KBM-7 (cell line): Measurements from ENCODE around the gene ARL15.
"Not testable (repeated sequence)": the region's sequence is repeated elsewhere in the genome, so short reads cannot be mapped to it uniquely, and the experiment has no call there.

ENCODE experiments used
- DNase-seq: peaks from one replicate; pipeline ENCODE4 v3.0.0-alpha.2; 2015
- in situ Hi-C: fragments of 300-500 bp; cut with MboI; formaldehyde crosslinking; loops from 2 replicates; pipeline ENCODE4 v1.14.3; 2020; ENCODE audit warnings: low sequenced_read_pairs, low pct_unique_long_range_greater_than_20kb, mixed read lengths

Gene ARL15

DNA sequence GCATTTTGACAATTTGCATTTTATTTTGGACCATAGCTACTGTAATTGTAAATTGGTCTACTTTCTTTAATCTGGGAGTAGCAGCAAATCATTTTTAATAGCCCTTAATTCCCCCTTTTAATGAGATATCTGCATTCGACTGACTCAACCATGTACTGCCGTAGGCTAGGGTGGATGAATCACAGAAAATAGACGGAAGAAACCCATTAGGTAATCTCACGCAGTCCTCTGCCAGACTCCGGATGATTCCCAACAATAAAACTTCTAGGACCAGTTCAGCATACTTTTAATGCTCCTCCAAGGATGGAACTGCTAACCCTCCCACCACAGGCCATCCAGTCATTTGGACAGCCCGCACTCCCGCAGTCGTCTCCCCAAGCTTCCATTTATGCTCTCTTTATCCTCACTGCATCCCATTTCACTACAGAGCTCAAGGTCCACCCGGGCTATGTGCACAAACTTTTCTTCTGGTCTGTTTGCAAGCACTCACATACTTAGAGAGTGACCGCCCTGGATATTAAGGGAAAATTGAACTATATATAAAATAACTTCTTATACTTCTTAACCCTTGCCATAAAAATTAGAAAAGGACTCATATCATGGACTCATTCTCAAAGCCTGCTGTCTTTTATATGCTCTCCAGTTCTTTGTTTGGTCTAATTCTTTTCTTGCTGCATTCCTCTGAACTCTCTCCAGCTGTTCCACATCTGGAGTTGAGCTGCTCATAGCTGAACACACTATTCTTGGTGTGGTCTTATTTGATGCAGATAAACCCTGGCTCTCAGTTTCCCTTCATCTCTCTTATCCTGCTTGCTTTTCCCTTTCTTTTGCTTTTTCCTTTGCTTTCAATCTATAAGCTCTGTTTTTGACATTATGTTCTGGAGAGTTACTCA is 326.6 kb downstream of the ARL15 start:
- in situ Hi-C loops: no loop called here
- no peak for DNase-seq

DNA sequence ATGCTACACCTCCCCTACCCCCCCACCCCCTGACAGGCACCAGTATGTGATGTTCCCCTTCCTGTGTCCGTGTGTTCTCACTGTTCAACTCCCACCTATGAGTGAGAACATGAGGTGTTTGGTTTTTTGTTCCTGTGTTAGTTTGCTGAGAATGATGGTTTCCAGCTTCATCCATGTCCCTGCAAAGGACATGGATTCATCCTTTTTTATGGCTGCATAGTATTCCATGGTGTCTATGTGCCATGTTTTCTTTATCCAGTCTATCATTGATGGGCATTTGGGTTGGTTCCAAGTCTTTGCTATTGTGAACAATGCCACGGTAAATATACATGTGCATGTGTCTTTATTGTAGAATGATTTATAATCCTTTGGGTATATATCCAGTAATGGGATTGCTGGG is 328.1 kb downstream of the ARL15 start:
- DNase-seq, in situ Hi-C loops: not testable (repeated sequence)

DNA sequence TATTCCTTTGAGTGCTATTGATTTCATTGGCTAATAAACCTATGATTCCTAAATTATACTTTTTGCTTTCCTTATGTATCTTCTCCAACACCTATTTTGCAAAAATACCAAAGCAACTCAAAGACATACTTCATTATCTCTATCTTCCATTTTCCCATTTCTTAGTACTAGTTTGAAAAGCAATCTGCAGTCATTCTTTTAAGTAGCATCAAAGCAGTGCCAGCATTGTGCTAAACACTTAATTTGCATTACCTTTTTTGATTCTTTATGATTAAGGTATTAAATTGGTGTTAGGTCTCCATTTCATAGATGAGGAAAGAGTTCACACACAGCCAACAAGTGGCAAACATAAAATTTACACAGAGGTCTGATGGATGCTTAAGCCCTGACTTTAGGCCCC is 330.3 kb downstream of the ARL15 start:
- no peak for DNase-seq
- in situ Hi-C loops: no loop called here

DNA sequence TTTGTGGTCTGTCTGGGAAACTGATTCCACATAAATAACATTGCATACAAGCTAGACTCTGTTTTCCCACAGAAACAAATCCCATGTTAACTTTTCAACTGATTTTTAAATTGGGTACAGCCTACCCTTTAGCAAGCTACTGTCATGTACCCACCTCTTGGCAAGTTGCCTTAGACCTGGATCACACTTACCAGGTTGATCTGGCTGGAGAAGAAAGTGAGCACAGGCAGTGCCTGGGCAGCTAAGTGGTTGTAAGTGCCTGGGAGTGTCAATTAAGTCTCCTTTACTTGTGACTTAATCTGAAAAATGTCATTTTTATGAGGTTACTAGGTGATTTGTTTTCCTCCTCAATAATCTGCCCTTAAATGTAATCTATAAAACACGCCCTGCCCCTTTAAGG is 336.4 kb downstream of the ARL15 start:
- DNase-seq: no peak
- in situ Hi-C loops: no loop called here

DNA sequence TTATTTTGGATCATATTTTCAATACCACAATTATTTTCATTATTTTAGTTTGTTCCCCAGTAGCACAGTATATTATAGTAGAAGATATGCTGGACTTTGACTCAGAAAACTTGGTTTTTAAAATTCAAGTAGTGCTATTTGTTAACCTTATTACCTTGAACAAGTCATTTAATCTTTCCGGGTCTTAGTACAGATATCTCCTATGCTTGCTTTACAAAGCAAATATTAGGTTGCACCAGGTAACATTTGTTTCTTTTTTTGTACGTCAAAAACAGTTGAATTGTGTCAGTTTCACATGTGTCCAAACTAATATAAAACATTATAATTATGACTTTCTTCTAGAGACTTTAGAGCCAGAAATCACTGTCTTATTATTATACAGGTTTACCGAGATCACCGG is 338.1 kb downstream of the ARL15 start:
- in situ Hi-C loops: no loop called here
- no peak for DNase-seq

DNA sequence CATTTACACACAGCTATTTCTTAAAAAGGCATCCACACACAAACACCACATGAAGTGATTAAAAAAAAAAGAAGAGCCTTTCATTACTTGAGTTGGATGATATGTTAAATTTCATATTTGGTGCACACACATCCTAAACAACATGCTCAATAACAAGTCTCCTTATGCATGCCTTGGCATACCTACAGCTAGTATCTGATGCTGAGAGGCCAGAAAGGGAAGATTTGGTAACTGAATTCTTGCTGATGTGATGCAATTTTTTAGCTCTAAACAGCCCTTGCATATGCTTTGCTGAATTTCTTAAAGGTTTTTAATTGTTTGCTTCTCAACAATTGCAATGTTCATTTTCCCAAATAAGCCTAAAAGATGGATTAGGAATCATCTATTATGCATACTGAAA is 338.8 kb downstream of the ARL15 start:
- in situ Hi-C loops: no loop called here
- DNase-seq: no peak

DNA sequence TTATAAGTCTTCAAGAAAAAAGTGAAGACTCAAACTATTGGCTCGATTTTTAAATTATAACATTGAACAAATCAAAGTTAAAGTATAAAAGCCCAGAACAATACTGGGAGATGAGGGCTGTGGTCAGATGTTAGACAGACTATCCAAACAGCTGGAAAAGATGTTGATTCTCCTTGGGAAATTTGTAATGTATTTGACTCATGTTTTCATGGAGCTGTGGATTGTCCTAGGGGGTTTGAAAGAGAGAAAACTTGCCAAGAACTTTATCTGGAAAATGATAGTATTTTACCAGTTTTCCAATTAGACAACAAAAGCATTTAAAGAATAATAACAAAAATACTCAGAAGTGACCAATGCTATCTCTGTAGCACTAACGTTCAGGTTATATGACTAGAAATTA is 339.2 kb downstream of the ARL15 start:
- DNase-seq: no peak
- in situ Hi-C loops: no loop called here

DNA sequence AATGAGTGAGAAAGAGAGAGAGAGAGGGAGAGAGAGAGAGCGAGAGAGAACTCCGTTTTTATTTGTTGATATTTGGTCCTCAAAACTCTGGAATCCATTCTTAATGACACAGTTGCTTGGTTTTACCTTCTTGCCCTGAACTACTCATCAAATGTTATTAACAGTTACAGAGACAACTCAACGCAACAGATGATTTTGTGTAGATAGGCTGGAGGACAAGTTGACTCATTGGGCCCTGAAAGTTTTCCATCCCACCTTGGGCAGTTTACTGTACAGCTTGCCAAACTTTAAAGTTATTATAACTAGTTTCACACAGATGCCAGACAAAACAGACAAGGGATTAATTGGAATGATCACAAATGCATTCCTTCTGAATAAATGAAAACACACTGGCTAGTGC is 339.9 kb downstream of the ARL15 start:
- DNase-seq: no peak

DNA sequence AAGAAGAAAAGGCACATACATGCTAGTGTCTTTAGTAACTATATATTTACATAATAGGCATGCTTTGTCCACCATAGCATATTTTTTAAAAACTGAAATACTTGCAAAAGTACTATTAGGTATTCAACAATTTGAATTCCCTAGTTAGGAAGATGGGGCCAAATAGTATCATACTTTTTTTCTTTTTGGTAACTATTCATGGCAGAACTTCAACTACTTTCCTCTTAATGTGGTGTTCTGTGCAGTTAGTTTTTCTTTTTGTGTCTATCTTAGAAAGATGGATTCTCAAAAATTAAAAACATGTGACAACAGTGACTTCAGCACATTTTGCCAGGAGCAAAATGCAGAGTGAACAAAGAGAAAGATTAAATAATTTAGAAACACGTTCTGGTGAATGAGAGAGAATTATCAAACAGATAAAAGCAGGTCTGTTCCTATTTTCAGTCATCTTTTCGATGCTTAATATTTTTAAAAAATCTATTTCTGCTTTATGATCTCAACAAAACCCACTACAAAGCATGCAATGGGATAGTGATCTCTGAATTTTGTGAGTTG is 341.1 kb downstream of the ARL15 start:
- DNase-seq: no peak
- in situ Hi-C loops: no loop called here

More for the DNA sequence above, 339.9 kb downstream of the ARL15 start:
- in situ Hi-C loops: no loop called here

DNA sequence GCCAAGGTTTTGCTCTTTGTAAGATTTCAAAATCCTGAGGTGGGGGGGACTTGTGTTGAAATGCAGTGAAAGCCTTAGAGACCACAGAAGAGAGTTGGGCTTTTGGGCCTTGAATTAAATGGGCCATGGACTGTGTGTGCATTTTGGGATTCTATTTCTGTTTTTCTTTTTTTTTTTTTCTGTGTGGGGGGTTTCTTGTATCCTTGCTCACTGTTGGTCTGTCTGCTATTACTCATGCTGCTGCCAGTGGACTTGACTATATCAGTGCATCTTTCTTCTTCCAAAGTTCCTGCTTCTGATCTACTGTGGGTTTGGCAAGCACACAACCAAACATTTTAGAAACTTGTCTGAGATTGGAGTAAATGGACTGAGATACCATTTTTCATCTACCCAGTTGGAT is 344.9 kb downstream of the ARL15 start:
- no peak for DNase-seq
- in situ Hi-C loops: no loop called here

DNA sequence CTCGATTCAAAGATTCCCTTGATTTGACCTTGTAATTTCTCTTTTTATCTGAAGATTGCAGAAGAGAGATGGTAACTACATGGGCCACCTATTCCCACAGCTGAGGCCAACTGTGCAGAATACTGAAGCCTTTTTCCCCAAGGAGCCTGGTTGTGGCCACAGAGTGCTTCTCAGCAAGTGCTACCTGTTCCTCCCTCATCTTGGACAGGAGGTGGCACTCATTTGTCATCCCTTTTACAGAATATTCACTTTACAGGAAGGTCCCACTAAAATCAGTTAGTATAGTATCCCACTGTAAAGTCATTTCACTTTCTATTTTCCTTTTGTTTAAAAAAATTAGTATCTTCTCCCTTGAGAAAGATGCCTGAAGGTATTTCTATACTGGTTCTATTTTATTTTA is 346.4 kb downstream of the ARL15 start:
- no peak for DNase-seq
- in situ Hi-C loops: no loop called here

DNA sequence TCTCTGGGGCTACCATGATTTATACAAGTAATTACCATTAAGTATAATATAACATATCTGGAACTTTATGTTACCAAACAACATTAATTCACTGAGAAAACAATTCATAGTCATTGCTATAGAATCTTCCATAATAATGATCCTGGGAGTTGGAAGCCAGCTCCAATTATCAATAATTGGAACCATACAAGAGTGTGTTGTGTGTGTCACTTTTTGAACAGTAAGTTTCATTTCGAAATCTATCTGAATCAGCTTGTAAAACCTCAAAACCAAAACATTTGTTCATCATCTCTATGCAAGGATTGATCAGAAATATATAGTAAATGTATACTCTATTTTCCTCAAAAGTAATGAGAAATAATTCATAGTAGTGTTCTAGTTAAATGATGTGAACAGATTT is 348.1 kb downstream of the ARL15 start:
- in situ Hi-C loops: no loop called here

DNA sequence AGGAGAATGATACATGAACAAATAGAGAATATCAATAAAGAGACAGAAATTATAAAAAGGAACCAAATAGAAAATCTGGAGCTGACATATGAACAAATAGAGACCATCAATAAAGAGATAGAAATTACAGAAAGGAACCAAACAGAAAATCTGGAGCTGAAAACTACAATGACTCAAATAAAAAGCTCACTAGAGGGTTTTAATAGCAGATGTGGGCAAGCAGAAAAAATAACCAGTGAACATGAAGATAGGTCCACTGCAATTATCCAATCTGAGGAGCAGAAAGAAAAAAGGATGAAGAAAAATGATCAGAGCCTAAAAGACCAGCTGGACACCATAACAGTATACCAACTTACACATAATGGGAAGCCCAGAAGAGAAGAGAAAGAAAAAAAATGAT is 353.7 kb downstream of the ARL15 start:
- in situ Hi-C loops: no loop called here
- peak; percentile 47 for DNase-seq

More for the DNA sequence above, 348.1 kb downstream of the ARL15 start:
- no peak for DNase-seq

DNA sequence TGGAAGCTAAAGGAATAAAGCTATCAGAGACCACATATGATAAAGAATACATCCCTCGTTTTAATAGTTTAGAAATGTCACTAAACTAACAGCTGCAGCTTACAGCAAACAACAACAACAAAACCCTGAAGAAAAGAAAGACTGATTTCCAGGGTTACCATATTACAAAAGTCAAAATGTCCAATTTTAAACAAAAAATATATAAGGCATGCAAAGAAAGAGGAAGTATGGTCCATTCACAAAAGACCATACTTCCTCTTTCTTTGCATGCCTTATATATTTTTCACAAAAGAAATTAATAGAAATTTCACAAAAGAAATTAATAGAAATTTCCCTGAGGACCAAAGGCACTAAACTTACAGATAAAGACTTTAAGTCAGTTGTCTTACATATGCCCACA is 354.2 kb downstream of the ARL15 start:
- in situ Hi-C loops: no loop called here
- DNase-seq: peak; percentile 77

DNA sequence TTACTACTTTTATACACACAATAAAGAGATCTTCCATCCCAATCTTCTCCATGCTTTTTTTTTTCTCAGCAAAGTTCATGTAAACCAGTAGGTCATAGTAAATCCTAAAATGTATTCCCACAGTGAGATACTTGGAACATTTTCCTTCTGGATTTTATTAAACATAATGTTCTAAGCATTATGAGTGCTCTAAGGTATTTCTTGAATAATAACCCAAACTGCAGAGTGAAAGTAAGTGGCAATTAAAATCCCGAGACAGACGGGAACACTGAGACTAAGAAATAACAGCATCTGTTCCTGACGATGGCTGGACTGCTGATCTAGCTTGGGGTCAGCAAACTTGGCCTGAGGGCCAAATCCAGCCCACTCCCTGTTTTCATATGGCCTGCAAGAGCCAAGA is 359.8 kb downstream of the ARL15 start:
- in situ Hi-C loops: no loop called here
- no peak for DNase-seq

DNA sequence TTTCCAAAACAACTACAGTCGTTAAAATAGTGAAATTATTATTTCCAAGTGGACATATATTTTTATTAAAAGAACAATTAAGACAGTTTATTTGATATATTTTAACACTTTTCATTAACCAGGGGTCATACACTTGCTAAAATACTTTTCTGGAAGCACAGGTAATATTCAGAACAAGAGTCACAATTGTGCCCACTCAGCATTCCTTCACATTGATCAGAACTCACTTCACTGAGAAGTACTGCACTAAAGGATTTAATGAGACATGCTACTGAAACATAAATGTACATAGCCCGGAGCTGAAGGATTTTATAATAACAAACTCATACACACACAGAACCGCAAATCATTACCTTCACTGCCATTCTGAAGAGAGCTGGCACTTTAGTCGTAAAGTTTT is 361.8 kb downstream of the ARL15 start:
- in situ Hi-C loops: no loop called here
- DNase-seq: no peak

DNA sequence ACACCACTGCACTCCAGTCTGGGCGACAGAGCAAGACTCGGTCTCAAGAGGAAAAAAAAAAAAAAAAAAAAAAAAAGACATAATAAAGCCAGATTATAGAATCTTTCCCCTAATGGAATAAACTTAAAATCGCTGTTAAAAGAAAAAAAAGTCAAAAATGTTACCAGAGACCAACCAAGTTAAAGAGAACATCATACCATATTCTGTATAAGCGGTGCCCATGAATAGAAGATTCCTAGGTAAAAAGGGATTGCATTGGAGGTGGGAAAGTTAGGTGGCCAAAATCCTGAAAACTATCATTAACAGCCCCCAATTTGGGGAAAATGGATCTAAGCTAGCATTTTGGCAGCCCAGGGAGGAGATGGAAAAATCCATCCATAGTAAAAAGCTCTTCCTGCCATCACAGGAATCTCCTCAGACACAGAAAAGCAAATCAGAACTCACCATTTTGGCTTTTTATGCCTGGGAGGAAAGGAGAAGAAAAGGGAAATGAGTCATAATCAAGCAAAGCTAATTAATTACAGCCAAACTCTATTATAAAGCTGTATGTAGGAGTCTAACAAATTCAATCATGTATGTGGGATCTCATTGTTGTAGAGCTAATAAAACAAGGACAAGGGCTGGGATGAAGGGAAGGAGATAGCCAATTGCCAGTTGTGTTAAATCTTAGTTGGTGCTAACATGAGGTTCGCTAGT is 363.8 kb downstream of the ARL15 start:
- no peak for DNase-seq
- in situ Hi-C loops: no loop called here

DNA sequence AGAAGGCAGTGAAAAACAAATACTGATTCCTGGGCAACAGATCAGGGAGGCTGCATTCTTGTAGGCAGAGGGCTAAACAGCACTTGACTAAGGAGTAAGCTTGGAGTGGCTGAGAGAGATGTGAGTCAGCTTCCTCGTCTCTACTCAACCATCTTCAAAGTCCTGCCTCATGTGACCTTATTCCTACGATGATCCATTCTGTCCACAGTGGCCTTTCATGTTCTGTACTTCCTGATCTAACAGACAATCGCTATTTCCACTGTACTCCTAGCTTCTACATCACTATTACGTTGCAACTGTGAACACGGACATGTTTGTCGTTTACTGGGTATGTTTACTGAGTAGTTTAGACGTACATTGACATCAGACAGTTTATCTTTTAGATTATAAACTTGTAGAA is 365.4 kb downstream of the ARL15 start:
- in situ Hi-C loops: no loop called here
- no peak for DNase-seq

DNA sequence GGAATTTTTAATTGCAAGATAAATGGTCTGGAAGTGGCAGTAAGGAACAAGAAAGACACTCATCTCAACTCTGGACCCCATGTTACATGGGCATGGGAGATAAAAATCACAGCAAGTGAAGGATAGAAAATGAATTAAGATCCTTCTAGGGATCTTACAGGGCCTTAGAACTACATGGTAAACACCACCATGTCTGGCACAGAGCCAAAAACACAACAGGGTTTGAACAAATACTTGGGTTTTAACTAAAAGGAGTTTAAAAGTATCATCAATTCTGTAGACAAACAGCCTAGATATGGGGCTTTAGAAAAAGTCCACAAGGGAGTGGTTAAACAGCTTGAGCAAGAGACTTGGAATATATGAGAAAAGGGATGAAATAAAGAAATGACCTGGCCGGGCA is 366.4 kb downstream of the ARL15 start:
- no peak for DNase-seq
- in situ Hi-C loops: no loop called here

DNA sequence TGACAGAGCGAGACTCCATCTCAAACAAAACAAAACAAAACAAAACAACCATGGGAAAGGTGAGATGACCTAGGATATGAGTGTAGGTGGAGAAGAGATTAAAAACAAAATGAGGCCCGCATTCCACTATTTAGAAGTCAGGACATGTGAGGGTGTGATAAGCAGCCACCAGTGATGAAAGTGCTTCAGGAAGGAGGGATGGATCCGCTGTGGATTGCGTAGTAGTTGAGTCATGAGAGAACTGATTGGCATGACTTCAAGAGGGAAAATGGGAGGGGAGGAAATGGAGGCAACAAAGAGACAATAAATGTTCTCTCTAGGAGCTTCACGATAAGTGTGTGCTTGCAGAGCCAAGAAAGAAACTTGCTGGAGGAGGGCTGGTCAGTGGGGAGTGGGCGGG is 367.6 kb downstream of the ARL15 start:
- in situ Hi-C loops: no loop called here
- DNase-seq: no peak
